HEK293 (cell line): ENCODE results near the gene KCNK2.

Experiments
- CTCF ChIA-PET: fragments of 350-600 bp; formaldehyde crosslinking; extraction: SDS; loops from one replicate; lab custom pipeline; 2021; ENCODE audit warnings: antibody characterized with exemption; lab: Yijun Ruan, JAX
- POLR2A ChIA-PET: fragments of 300-600 bp; formaldehyde crosslinking; extraction: SDS; loops from one replicate; lab custom pipeline; 2020; ENCODE audit warnings: antibody characterized with exemption, inconsistent platforms; lab: Yijun Ruan, JAX
- H3K27ac ChIP-seq: fragments of 200-500 bp; sonication (Bioruptor generic); 2 replicates; pipeline ENCODE4 v1.5.1; 2014; ENCODE audit warnings: low read depth, low read length, control low read depth, inconsistent platforms; ENCODE audit errors: extremely low read depth
- H3K36me3 ChIP-seq, 2 experiments: fragments of 200-500 bp in 1 of 2; sonication (Bioruptor generic) in 1 of 2; 1 replicate in 1 of 2; 2 replicates in 1 of 2; pipeline ENCODE4 v1.5.1; 2014 to 2017; ENCODE audit warnings: inconsistent platforms in 2 of 2, low read length in 2 of 2; ENCODE audit not compliant: control insufficient read depth in 2 of 2, insufficient read depth in 1 of 2
- H3K4me1 ChIP-seq: fragments of 200-500 bp; sonication (Bioruptor generic); 2 replicates; pipeline ENCODE4 v1.5.1; 2014; ENCODE audit warnings: mild to moderate bottlenecking, low read length, inconsistent platforms; ENCODE audit not compliant: control insufficient read depth, insufficient read depth
- H3K4me3 ChIP-seq: 2 replicates; pipeline ENCODE4 v1.5.1; 2011; ENCODE audit warnings: low read depth, mild to moderate bottlenecking, control low read depth, low read length, moderate library complexity
- H3K9me3 ChIP-seq: fragments of 200-500 bp; sonication (Bioruptor generic); 2 replicates; pipeline ENCODE4 v1.5.1; 2014; ENCODE audit warnings: low read depth, low read length, inconsistent platforms; ENCODE audit not compliant: control insufficient read depth, insufficient read depth
- GFI1B ChIP-seq: fragments of 450-650 bp; formaldehyde crosslinking; IDR thresholded peaks from 2 replicates; pipeline ENCODE4 v1.5.1; 2016; ENCODE audit warnings: missing biosample characterization, missing genetic modification characterization
- HOXC10 ChIP-seq: sonication (generic); formaldehyde crosslinking; IDR thresholded peaks from 2 replicates; pipeline ENCODE4 v1.8.1; 2023; ENCODE audit warnings: mild to moderate bottlenecking, missing genetic modification reagents
- KLF1 ChIP-seq: fragments of 450-650 bp; formaldehyde crosslinking; IDR thresholded peaks from 2 replicates; pipeline ENCODE4 v1.5.1; 2016; ENCODE audit warnings: missing biosample characterization, missing genetic modification characterization
- OVOL3 ChIP-seq: fragments of 450-650 bp; formaldehyde crosslinking; IDR thresholded peaks from 2 replicates; pipeline ENCODE4 v1.5.1; 2016; ENCODE audit warnings: missing biosample characterization, missing genetic modification characterization
- ZBTB17 ChIP-seq: fragments of 450-650 bp; formaldehyde crosslinking; IDR thresholded peaks from 2 replicates; pipeline ENCODE4 v1.5.1; 2016; ENCODE audit warnings: missing biosample characterization, missing genetic modification characterization
- ZNF132 ChIP-seq: fragments of 450-650 bp; formaldehyde crosslinking; IDR thresholded peaks from 2 replicates; pipeline ENCODE4 v1.5.1; 2017; ENCODE audit warnings: missing biosample characterization, missing genetic modification characterization, borderline replicate concordance
- ZNF155 ChIP-seq: fragments of 450-650 bp; formaldehyde crosslinking; IDR thresholded peaks from 2 replicates; pipeline ENCODE4 v1.5.1; 2016; ENCODE audit warnings: missing biosample characterization, missing genetic modification characterization
- ZNF175 ChIP-seq: fragments of 450-650 bp; formaldehyde crosslinking; IDR thresholded peaks from 2 replicates; pipeline ENCODE4 v1.5.1; 2016; ENCODE audit warnings: missing biosample characterization, missing genetic modification characterization
- ZNF184 ChIP-seq: fragments of 450-650 bp; IDR thresholded peaks from 2 replicates; pipeline ENCODE4 v1.5.1; 2018; ENCODE audit warnings: missing biosample characterization, mild to moderate bottlenecking, missing genetic modification characterization
- ZNF214 ChIP-seq: fragments of 450-650 bp; formaldehyde crosslinking; IDR thresholded peaks from 2 replicates; pipeline ENCODE4 v1.5.1; 2017; ENCODE audit warnings: missing biosample characterization, mild to moderate bottlenecking, missing genetic modification characterization, borderline replicate concordance
- ZNF366 ChIP-seq: fragments of 450-650 bp; formaldehyde crosslinking; conservative IDR thresholded peaks from 2 replicates; pipeline ENCODE4 v1.5.1; 2016; ENCODE audit warnings: missing biosample characterization, missing genetic modification characterization
- ZNF404 ChIP-seq: fragments of 450-650 bp; formaldehyde crosslinking; IDR thresholded peaks from 2 replicates; pipeline ENCODE4 v1.5.1; 2017; ENCODE audit warnings: missing biosample characterization, missing genetic modification characterization
- ZNF426 ChIP-seq: fragments of 450-650 bp; formaldehyde crosslinking; IDR thresholded peaks from 2 replicates; pipeline ENCODE4 v1.5.1; 2017; ENCODE audit warnings: missing biosample characterization, missing genetic modification characterization, mild to moderate bottlenecking, inconsistent platforms, moderate library complexity
- ZNF747 ChIP-seq: fragments of 450-650 bp; formaldehyde crosslinking; IDR thresholded peaks from 2 replicates; pipeline ENCODE4 v1.5.1; 2016; ENCODE audit warnings: missing biosample characterization, missing genetic modification characterization
- TF ChIP-seq, protein P1 (sequence below): fragments of 450-650 bp; formaldehyde crosslinking; IDR thresholded peaks from 2 replicates; pipeline ENCODE4 v1.5.1; 2017; ENCODE audit warnings: missing biosample characterization, missing genetic modification characterization
- TF ChIP-seq, protein P2 (sequence below): fragments of 450-650 bp; formaldehyde crosslinking; IDR thresholded peaks from 2 replicates; pipeline ENCODE4 v1.5.1; 2016; ENCODE audit warnings: missing biosample characterization, missing genetic modification characterization, borderline replicate concordance
- TF ChIP-seq, protein P3 (sequence below): fragments of 450-650 bp; formaldehyde crosslinking; IDR thresholded peaks from 2 replicates; pipeline ENCODE4; 2016; ENCODE audit warnings: missing biosample characterization, missing genetic modification characterization
- TF ChIP-seq, protein P4 (sequence below): fragments of 450-650 bp; formaldehyde crosslinking; IDR thresholded peaks from 2 replicates; pipeline ENCODE4 v1.5.1; 2016; ENCODE audit warnings: missing biosample characterization, missing genetic modification characterization
- TF ChIP-seq, protein P5 (sequence below): fragments of 450-650 bp; formaldehyde crosslinking; IDR thresholded peaks from 2 replicates; pipeline ENCODE4 v1.5.1; 2016; ENCODE audit warnings: missing biosample characterization, missing genetic modification characterization, borderline replicate concordance

KCNK2 gene

DNA sequence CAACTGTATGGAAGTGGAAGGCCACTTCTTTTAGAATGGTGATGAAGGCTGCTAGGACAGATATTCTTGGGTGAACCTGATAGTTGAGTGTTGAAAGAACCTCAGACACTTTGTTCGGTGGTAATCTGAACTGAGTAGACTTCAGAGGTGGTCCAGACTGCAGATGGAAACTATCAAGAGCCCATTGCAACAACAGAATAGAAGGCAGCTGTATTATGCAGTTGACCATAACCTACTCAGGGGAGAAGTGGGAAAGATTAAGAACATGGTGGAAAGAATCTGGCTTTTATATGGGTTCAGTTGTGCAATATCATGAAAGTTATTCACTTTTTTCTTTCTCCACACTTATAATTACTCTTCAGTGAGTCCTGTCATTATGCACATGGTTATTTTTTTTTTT is 194.0 kb downstream of the KCNK2 start:
- Histone ChIP-seq H3K9me3 (no peaks in the 10 kb centered on the region), H3K36me3 (no peaks in the 10 kb centered on the region), H3K4me3 (no peak overlapping the region), H3K4me1 (no peaks in the 10 kb centered on the region), H3K27ac (no peak overlapping the region)
- ChIA-PET CTCF (no interaction called here), POLR2A (no interaction called here)
- TF ChIP-seq, protein P1, sequence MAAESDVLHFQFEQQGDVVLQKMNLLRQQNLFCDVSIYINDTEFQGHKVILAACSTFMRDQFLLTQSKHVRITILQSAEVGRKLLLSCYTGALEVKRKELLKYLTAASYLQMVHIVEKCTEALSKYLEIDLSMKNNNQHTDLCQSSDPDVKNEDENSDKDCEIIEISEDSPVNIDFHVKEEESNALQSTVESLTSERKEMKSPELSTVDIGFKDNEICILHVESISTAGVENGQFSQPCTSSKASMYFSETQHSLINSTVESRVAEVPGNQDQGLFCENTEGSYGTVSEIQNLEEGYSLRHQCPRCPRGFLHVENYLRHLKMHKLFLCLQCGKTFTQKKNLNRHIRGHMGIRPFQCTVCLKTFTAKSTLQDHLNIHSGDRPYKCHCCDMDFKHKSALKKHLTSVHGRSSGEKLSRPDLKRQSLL (tag by site-specific recombination) = no peak
- TF ChIP-seq ZBTB17 (tag by site-specific recombination) = no peak
- no peak for TF ChIP-seq ZNF184 (tag by site-specific recombination)
- TF ChIP-seq, protein P2, sequence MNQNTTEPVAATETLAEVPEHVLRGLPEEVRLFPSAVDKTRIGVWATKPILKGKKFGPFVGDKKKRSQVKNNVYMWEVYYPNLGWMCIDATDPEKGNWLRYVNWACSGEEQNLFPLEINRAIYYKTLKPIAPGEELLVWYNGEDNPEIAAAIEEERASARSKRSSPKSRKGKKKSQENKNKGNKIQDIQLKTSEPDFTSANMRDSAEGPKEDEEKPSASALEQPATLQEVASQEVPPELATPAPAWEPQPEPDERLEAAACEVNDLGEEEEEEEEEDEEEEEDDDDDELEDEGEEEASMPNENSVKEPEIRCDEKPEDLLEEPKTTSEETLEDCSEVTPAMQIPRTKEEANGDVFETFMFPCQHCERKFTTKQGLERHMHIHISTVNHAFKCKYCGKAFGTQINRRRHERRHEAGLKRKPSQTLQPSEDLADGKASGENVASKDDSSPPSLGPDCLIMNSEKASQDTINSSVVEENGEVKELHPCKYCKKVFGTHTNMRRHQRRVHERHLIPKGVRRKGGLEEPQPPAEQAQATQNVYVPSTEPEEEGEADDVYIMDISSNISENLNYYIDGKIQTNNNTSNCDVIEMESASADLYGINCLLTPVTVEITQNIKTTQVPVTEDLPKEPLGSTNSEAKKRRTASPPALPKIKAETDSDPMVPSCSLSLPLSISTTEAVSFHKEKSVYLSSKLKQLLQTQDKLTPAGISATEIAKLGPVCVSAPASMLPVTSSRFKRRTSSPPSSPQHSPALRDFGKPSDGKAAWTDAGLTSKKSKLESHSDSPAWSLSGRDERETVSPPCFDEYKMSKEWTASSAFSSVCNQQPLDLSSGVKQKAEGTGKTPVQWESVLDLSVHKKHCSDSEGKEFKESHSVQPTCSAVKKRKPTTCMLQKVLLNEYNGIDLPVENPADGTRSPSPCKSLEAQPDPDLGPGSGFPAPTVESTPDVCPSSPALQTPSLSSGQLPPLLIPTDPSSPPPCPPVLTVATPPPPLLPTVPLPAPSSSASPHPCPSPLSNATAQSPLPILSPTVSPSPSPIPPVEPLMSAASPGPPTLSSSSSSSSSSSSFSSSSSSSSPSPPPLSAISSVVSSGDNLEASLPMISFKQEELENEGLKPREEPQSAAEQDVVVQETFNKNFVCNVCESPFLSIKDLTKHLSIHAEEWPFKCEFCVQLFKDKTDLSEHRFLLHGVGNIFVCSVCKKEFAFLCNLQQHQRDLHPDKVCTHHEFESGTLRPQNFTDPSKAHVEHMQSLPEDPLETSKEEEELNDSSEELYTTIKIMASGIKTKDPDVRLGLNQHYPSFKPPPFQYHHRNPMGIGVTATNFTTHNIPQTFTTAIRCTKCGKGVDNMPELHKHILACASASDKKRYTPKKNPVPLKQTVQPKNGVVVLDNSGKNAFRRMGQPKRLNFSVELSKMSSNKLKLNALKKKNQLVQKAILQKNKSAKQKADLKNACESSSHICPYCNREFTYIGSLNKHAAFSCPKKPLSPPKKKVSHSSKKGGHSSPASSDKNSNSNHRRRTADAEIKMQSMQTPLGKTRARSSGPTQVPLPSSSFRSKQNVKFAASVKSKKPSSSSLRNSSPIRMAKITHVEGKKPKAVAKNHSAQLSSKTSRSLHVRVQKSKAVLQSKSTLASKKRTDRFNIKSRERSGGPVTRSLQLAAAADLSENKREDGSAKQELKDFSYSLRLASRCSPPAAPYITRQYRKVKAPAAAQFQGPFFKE (tag by site-specific recombination) = no peak

DNA sequence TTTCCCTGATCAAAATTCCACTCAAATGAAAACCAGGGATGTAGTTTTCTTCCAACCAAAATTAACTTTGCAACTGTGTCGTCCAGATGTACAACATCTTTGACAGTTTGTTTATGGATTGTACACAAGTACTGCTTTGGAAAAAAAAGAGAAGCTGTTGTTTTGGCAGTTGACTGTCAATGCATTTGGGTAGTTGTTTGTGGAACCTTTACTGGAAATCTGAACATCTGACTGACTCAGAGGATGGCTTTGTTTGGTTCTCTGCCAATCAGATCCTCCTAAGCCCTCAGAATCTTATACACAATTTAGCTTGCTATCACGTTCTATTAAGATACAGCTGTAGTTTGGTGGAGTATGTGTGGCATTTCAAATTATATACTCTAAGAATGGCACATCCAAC is 195.0 kb downstream of the KCNK2 start:
- no peak overlapping the region for H3K4me3 ChIP-seq
- CTCF ChIA-PET = no interaction called here
- no peaks in the 10 kb centered on the region for H3K36me3 ChIP-seq
- TF ChIP-seq GFI1B (tag by site-specific recombination) = no peak
- TF ChIP-seq ZNF175 = no peak
- TF ChIP-seq, protein P3, sequence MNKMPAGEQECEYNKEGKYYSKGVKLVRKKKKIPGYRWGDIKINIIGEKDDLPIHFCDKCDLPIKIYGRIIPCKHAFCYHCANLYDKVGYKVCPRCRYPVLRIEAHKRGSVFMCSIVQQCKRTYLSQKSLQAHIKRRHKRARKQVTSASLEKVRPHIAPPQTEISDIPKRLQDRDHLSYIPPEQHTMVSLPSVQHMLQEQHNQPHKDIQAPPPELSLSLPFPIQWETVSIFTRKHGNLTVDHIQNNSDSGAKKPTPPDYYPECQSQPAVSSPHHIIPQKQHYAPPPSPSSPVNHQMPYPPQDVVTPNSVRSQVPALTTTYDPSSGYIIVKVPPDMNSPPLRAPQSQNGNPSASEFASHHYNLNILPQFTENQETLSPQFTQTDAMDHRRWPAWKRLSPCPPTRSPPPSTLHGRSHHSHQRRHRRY (tag by site-specific recombination) = no peak
- no peak for TF ChIP-seq KLF1 (tag by site-specific recombination)
- no peak for TF ChIP-seq HOXC10 (CRISPR knock-in tag)
- no peak for TF ChIP-seq ZNF155 (tag by site-specific recombination)
- TF ChIP-seq, protein P4, sequence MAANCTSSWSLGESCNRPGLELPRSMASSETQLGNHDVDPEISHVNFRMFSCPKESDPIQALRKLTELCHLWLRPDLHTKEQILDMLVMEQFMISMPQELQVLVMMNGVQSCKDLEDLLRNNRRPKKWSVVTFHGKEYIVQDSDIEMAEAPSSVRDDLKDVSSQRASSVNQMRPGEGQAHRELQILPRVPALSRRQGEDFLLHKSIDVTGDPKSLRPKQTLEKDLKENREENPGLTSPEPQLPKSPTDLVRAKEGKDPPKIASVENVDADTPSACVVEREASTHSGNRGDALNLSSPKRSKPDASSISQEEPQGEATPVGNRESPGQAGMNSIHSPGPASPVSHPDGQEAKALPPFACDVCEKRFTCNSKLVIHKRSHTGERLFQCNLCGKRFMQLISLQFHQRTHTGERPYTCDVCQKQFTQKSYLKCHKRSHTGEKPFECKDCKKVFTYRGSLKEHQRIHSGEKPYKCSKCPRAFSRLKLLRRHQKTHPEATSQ = no peak
- TF ChIP-seq, all 188 proteins: peak for 0
- no peaks in the 10 kb centered on the region for H3K4me1 ChIP-seq
- no peak overlapping the region for H3K27ac ChIP-seq
- POLR2A ChIA-PET = no interaction called here
- no peaks in the 10 kb centered on the region for H3K9me3 ChIP-seq

DNA sequence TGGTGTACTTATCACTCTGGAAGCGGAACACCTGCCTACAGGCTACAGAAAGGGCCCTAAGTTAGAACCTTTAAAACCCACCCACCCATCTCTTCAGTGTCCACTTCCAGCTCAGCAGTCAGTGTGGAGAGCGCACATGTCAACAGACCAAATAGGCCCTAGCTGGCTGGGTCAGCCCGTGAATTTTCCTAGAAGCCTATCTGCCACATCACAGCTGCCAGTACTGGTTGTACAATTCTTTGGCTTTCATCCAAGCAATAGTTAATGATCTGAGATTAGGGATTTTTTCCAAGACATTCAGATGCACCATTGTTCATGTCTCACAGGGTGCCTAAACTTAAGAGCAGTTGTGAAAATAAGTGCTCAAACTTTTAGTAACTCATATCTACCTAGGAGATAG is 197.1 kb downstream of the KCNK2 start:
- ChIA-PET POLR2A (no interaction called here), CTCF (no interaction called here)
- no peak overlapping the region for H3K27ac ChIP-seq
- no peaks in the 10 kb centered on the region for H3K36me3 ChIP-seq
- no peaks in the 10 kb centered on the region for H3K4me1 ChIP-seq
- H3K4me3 ChIP-seq = no peak overlapping the region
- H3K9me3 ChIP-seq = no peaks in the 10 kb centered on the region
- TF ChIP-seq ZNF747 (no peak), ZNF404 (no peak), OVOL3 (tag by site-specific recombination) (no peak), ZNF426 (tag by site-specific recombination) (no peak), ZBTB17 (tag by site-specific recombination) (no peak), ZNF132 (no peak), ZNF366 (tag by site-specific recombination) (no peak), ZNF214 (tag by site-specific recombination) (no peak)
- TF ChIP-seq, protein P5, sequence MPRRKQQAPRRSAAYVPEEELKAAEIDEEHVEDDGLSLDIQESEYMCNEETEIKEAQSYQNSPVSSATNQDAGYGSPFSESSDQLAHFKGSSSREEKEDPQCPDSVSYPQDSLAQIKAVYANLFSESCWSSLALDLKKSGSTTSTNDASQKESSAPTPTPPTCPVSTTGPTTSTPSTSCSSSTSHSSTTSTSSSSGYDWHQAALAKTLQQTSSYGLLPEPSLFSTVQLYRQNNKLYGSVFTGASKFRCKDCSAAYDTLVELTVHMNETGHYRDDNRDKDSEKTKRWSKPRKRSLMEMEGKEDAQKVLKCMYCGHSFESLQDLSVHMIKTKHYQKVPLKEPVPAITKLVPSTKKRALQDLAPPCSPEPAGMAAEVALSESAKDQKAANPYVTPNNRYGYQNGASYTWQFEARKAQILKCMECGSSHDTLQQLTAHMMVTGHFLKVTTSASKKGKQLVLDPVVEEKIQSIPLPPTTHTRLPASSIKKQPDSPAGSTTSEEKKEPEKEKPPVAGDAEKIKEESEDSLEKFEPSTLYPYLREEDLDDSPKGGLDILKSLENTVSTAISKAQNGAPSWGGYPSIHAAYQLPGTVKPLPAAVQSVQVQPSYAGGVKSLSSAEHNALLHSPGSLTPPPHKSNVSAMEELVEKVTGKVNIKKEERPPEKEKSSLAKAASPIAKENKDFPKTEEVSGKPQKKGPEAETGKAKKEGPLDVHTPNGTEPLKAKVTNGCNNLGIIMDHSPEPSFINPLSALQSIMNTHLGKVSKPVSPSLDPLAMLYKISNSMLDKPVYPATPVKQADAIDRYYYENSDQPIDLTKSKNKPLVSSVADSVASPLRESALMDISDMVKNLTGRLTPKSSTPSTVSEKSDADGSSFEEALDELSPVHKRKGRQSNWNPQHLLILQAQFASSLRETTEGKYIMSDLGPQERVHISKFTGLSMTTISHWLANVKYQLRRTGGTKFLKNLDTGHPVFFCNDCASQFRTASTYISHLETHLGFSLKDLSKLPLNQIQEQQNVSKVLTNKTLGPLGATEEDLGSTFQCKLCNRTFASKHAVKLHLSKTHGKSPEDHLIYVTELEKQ (tag by site-specific recombination) = no peak
